ENCODE results near the gene ADCY10.

Gene ADCY10

DNA sequence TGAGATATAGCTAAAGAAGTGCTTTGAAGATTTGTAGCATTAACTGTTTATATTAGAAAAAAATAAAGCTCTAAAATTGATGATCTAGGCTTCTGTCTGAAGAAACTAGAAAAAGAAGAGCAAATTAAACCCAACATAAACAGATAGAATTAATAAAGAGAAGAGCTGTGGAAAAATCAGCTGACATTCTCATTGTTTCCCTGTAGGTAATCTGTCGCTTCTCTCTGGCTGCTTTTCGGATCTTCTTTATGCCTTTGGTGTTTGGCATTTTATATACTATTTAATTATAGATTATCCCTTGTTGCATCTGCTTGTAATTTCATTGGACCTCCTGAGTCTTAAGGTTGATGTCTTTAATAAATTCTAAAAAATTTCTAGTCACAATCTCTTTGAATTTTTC lies 132.4 kb downstream of the ADCY10 start:
- no peak for DNase-seq (ENCODE audit: low spot score)

DNA sequence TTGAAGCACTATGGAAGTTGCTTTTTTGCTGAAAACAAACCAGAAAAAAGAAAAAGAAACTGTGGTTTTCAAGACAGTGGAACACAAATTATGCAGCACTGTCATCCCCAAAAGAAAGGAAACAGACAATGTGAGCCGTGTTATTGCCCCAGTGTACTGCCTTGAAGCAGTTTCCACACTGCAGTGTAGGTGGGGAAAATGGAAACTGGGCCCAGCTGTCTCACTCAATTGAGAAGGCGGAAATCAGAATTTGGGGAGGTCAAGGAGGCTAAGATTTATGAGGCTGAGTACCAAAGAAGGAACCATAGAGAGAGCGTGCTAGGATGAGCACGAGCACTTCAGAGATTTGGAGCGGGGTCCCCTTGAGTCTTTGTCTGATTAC lies 136.7 kb downstream of the ADCY10 start:
- DNase-seq (ENCODE audit: low spot score): no peak

DNA sequence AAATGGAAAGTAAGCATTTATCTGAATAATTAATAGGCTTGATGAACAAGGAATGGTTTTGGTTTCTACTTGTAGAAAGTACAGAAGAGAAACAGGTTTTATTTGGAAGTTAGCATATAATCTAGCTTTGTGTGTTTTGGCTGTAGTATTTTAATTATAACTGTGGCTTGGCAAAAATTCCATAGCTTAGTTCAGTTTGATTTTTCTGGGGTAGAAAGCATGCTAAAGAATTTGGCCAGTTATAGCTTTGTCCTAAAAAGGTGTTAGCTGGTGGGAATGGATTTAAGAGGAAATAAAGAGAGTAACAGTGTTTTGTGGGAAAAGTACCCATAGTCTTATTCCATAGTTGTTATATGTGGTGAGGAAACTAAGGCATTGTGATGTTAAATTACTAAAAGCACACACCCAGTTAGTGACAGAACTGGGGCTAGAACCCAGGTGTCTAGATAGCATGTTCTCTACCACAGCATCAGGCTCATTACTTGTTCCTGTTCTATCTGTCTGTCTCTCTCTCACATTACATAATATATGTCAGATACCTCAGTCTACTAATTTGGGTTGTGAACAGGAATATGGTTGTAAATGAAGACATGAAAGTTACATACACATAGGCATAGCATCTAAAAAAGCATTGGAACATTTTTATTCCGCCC lies 137.2 kb downstream of the ADCY10 start:
- DNase-seq (ENCODE audit: low spot score): no peak

DNA sequence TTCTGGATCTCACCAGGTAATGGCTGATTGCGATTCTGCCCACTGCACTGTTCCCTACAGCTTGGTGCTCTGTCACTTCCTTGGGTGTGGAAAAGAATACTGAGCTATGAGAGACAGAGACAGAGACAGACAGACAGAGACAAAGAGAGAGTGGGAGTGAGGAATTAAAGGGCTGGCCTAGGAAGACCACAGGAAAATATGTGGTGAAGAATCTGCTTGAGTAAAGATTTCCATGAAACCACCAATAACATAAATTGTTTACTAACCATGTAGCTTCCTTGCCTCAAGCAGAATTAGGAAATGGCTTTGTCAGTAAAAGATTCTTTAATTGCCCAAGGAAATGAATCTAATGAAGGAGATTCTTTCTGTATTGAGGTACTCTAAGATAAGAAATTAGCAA lies 137.8 kb downstream of the ADCY10 start:
- no peak for DNase-seq (ENCODE audit: low spot score)

DNA sequence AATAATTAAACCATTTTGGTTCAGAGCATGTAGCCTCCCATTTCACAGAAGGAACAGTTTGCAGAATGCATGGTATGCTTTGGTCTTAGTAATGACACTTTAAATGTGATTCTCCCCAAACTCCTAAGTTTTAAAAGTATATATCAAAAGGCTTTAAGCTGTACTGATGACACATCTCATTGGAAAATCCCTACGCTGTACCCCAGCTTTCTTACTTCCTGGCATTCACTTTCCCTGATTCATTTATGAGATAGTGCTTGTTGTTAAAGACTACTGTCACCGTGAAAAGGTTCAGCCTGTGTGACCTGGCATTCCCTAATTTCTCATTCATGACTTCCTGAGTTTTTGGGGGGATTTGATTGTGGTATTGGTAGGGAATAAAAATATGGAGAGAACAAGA lies 138.8 kb downstream of the ADCY10 start:
- DNase-seq (ENCODE audit: low spot score): no peak

DNA sequence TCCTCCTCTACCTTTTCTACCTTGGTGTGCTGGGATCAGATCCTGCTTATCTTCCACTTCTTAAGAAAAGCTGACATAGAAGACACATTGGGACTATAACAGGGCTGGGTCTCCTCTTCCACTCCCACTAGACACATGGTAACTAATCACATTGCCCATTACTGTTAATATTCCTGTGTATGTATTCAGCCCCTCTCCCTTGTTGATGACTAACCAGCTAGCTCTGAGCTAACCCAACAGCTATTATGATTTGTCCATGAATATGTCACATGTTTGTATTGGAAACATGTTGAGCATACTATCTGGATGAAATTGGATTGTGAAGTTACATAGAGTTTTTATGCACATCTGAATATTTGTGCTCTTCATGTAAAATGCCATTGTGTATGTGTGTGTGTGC lies 139.2 kb downstream of the ADCY10 start:
- DNase-seq (ENCODE audit: low spot score): no peak

DNA sequence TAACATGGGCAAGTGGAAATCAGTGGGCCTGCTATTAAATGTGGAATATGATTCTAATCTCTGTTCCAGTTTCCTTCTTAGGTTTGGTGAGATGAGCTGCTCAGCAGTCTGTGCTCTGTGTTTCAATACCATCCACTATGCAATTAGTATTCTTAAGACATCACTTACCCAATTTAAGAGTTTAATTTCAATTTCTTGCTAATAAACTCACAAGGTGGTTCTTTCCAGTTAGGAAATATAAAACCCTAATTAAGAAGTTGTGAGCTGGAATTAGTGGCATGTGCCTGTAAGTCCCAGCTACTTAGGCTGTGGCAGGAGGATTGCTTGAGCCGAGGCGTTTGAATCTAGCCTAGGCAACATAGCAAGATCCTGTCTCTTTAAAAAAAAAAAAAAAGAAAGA lies 140.4 kb downstream of the ADCY10 start:
- no peak for DNase-seq (ENCODE audit: low spot score)

DNA sequence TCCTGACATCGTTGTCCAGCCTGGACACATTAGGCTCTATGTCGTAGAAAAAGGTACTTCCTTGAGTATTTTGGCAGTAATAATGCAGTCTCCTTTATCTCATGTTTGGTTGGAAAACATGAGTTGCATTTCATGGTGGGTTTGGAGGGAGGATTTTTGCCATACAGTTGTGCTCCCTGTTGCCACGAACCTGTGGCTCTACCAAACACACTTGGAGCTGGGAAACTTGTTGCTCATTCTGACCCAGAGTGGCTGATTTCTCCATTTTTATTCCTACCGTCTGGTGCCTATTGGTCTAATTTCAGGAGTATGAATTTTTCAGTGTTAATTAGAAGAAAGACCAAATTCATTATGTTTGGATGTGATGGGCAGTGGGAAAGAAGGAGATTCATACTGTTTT lies 141.5 kb downstream of the ADCY10 start:
- DNase-seq (ENCODE audit: low spot score): no peak

DNA sequence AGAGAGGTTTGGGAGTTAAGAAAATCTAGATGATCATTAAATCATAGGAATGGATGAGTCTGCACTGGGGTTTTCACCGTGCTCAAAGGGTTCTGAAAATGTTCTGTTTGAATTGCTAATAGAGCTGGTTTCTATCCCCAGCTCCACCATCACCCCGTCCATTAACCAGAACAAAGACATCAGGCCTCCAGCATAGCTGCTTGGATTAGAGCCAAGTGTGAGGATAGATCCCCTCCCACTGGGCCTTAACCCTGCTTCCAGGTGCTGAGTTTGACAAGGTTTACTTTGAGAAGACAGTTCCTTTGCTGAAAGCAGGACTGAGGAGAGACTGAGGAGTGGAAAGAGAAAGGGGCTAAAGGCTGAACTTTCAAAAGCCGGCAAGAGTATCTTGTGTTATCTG lies 143.8 kb downstream of the ADCY10 start:
- DNase-seq (ENCODE audit: low spot score): no peak

DNA sequence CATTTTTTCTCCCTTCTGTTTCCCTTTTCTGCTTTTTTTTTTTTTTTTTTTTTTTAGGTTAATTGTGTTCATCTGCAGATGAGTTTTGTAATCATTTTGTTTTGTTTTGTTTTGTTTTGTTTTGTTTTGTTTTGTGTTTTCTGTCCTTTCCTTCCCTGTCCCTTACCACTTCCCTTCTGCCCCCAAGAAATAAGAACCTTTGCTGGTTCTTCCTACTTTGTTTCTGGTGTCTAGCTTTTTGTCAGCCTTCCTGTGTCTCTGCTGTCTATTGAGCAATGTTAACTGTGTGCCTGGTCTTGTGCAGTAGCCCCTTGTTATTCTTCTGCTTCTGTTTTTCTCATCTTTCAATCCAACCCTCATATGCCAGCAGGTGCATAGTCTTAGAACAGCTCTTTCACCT lies 146.2 kb downstream of the ADCY10 start:
- no peak for DNase-seq (ENCODE audit: low spot score)

DNA sequence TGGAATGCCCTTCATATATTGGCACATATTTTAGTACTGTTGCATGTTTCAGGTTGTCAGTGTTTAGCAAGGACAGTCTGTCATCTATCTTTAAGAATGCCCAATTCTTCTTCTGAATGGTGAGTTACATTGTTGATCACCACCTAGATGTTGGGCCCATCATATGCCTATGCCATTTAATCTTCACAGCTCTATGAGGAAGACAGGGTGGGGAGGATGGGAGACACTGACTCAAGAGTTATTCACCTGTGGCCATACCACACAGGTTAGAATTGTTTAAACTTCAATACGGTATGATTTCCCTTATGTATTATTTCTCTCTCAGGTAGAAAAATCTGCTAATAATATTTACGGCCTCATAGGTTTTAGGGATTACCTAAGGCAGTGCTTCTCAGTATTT lies 147.4 kb downstream of the ADCY10 start:
- no peak for DNase-seq (ENCODE audit: low spot score)

DNA sequence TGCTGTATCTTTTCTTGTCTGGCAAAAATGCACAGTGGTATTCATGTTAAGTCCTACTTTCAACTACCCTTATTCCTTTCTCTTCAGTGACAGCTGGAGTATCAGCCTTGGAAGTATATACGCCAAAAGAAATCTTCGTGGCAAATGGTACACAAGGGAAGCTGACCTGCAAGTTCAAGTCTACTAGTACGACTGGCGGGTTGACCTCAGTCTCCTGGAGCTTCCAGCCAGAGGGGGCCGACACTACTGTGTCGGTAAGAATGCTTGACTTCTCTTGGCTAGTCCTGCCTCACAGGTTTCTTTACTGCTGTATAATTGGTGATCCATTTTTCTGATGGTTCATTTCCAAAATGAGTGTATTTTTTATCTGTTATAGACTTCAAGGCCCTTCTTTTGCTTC lies 148.4 kb downstream of the ADCY10 start:
- no peak for DNase-seq (ENCODE audit: low spot score)

DNA sequence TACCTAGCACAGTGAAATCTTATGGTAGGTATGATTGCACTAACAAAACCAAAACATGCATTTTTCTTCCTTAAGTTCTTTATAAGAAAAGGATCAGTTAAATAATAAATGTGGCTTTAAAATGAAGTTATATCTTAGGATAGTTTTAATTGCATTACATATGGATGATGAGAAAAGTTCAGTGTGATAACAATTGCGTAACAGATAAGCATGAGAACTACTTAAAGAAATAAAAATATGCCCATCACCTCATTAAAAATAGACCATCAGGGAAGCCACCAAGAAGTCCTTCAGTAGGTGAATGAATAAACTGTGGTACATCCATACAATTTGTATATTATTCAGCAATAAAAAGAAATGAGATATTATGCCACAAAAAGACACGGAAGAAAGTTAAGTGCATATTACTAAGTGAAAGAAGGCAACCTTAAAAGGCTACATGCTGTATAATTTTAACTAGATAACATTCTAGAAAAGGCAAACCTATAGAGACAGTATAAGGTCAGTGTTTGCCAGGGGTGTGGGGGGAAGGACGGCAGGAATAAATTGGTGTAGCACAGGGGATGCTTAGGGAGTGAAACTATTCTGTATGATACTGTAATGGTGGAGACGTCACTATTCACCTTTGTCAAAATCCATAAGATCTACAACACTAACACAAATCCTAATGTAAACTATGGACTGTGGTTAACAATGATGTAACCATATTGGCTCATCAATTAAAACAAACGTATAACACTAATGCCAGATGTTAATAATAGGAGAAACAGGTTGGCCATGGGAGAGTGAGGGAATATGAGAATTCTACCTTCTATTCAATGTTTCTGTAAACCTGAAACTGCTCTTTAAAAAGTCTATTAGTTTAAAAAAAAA lies 149.2 kb downstream of the ADCY10 start:
- DNase-seq (ENCODE audit: low spot score): no peak

DNA sequence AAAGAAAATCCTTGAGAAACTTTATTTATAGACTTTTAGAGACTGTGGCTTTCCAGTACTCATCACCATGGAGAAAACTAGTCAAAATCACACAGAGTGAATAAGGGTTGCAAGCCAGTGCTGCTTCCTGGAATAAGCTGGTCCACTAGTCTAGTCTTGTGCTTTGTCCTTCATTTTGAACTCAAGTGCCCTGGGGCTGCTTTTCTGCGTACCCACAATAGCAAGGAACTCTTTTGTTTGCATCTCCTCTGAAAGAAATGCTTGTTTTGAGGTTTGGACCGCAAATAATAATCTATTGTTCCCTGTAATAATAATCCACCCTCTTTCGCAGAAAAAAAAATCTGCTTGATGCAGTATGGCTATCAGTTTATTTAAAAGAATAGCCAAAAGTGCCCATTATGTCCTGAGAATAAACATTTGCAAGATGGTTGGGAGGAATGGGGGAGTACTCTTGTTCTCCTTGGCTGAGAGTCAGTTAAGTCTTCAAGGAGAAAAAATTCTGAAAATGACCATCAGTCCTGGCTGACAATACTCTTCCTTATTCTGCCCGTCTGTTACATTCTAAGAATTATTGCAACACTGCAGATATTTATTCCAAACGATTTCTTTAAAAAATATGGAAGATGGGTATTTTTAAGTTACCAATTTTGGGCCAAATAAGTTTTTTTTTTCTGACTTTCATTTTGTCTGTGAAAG lies 150.3 kb downstream of the ADCY10 start:
- no peak for DNase-seq (ENCODE audit: low spot score)

DNA sequence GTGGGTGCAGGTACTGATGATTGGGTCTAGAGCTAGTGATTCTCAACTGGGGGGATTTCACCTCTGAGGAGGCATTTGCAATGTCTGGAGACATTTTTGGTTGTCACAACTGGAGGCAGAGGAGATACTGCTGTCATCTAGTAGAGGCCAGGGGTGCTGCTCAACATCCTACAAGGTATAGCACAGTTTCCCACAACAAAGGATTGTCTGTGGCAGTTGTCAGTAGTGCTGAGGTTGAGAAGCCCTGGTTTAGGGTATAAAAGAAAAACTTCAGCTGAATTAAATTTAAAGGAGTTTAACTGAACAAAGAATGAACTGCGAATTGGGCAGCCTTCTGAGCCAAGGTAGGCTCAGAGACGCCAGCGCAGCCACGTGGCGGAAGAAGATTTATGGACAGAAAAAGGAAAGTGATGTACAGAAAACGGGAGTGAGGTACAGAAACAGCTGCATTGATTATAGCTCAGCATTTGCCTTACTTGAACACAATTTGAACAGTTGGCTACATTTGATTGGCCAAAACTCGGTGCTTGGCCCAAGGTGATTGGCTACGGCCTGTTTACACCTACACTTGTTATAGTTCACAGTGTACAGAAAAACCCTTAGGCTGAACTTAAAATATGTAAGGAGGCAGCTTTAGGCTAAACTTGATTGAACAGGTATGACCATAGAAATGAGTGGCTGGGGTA lies 151.7 kb downstream of the ADCY10 start:
- DNase-seq (ENCODE audit: low spot score): no peak

DNA sequence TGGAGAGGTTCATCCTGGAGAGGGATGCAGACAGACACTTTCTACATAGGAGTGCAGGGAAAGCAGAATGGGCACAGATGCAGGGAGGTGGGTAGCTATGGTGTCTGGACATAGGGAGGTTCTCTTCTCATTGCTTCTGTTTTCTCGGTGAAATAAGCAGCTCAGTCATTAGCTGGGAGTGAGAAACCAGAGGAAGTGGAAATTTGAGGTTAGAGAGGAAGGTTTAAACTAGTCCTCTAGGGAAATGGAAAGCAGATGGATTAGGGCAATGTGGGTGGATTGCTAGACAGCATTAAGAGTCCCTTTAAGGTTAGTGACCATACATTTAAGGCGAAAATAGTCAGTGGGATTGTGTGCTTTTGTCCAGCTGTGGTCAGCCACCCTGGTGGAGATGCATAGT lies 152.5 kb downstream of the ADCY10 start:
- no peak for DNase-seq (ENCODE audit: low spot score)
